A673 (cell line): ENCODE measurements around the gene GPSM1.

ENCODE experiments used
- EZH2 ChIP-seq: fragments of 200-600 bp; sonication (generic); IDR thresholded peaks from 2 replicates; pipeline ENCODE4 v1.6.1; 2017; ENCODE audit warnings: borderline replicate concordance, low read depth, mild to moderate bottlenecking, mixed read lengths, antibody characterized with exemption, low read length; ENCODE audit not compliant: poor library complexity, severe bottlenecking
- TF ChIP-seq, protein P1 (sequence below): fragments of 300-800, 200-600 bp; sonication (generic); conservative IDR thresholded peaks from 2 replicates; pipeline ENCODE4 v1.5.1; 2017; ENCODE audit warnings: low read depth, mild to moderate bottlenecking, antibody characterized with exemption, low read length, moderate library complexity, mixed read lengths

DNA sequence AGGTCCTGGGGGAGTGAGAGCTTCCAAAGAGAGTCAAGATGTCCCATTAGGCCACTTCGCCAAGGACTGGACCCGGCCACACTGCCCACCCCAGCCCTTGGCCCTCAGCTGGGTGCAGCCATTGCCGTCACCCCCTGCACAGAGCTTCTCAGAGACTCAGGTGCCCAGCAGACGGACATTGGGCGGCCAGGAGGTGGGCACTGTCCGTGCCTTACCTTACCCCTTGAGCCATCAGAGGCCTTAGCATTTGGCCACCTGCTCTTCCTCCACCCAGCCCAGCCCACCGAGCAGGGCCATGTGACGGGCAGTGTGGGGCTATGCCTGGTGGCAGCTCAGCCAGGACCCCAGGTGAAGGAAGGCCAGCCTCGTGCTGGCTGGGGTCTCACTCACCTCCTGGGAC is 39.5 kb downstream of the GPSM1 start:
- TF ChIP-seq, protein P1, sequence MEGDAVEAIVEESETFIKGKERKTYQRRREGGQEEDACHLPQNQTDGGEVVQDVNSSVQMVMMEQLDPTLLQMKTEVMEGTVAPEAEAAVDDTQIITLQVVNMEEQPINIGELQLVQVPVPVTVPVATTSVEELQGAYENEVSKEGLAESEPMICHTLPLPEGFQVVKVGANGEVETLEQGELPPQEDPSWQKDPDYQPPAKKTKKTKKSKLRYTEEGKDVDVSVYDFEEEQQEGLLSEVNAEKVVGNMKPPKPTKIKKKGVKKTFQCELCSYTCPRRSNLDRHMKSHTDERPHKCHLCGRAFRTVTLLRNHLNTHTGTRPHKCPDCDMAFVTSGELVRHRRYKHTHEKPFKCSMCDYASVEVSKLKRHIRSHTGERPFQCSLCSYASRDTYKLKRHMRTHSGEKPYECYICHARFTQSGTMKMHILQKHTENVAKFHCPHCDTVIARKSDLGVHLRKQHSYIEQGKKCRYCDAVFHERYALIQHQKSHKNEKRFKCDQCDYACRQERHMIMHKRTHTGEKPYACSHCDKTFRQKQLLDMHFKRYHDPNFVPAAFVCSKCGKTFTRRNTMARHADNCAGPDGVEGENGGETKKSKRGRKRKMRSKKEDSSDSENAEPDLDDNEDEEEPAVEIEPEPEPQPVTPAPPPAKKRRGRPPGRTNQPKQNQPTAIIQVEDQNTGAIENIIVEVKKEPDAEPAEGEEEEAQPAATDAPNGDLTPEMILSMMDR: no peak
- no peak for TF ChIP-seq EZH2
